B cell (primary cell): ENCODE measurements around the gene GPHN. TPM values are rescaled to one million over a fixed set of nuclear protein-coding genes. Genes with fewer than 3 reads are reported as not detected.
A peak's percentile ranks its signal among the peaks of the same experiment; 100 is the strongest.

Experiments used
- ATAC-seq: fragments of 200-7000 bp; cut with Tn5 transposase; one replicate; pipeline ENCODE4 v1.10.0; 2021; ENCODE audit warnings: low read depth, mild to moderate bottlenecking, moderate number of reproducible peaks, moderate library complexity
- CTCF ChIA-PET: fragments of 350-600 bp; sonication (Branson Sonifier 250); formaldehyde crosslinking; loops from one replicate; lab custom pipeline; 2021; ENCODE audit warnings: antibody characterized with exemption, inconsistent platforms; lab: Charles Lee
- POLR2A ChIA-PET: fragments of 350-600 bp; sonication (Branson Sonifier 250); formaldehyde crosslinking; loops from one replicate; lab custom pipeline; 2021; ENCODE audit warnings: antibody characterized with exemption; lab: Charles Lee
- DNase-seq: peaks from one replicate; pipeline ENCODE4 v3.0.0; 2013
- H2AFZ ChIP-seq: 2 replicates; pipeline ENCODE4 v1.6.1; 2012; ENCODE audit warnings: mild to moderate bottlenecking, low read depth, low read length; ENCODE audit not compliant: insufficient read depth, poor library complexity, severe bottlenecking
- H3K27ac ChIP-seq, 2 donors: 1 replicate in 1 of 2; 2 replicates in 1 of 2; pipeline ENCODE4 v1.5.1; 2012 to 2013; ENCODE audit warnings: low read length in 2 of 2, mild to moderate bottlenecking in 2 of 2, moderate library complexity in 1 of 2
- H3K27me3 ChIP-seq, 4 experiments: fragments of 200-600 bp in 1 of 4; sonication (generic) in 1 of 4; replicated peaks in 1 of 4; 1 replicate in 2 of 4; 2 replicates in 2 of 4; pipeline versions ENCODE4 v1.6.1 to v1.7.0; 2013 to 2016; ENCODE audit warnings: low read length in 3 of 4, mild to moderate bottlenecking in 2 of 4, mixed read lengths in 1 of 4, moderate library complexity in 1 of 4; ENCODE audit not compliant: insufficient read depth in 4 of 4, control insufficient read depth in 3 of 4; ENCODE audit errors: control extremely low read depth in 1 of 4
- H3K36me3 ChIP-seq, 2 experiments: replicated peaks in 1 of 2; 1 replicate in 1 of 2; 2 replicates in 1 of 2; pipeline versions ENCODE4 v1.6.1 to v1.7.1; 2013; ENCODE audit warnings: low read length in 1 of 2; ENCODE audit not compliant: insufficient read depth in 2 of 2, control insufficient read depth in 1 of 2; ENCODE audit errors: control extremely low read depth in 1 of 2, extremely low read depth in 1 of 2
- H3K4me1 ChIP-seq, 2 donors: fragments of 200-600 bp in 1 of 2; sonication (generic) in 1 of 2; 1 replicate in 1 of 2; 2 replicates in 1 of 2; pipeline versions ENCODE4 v1.5.1 to v1.6.1; 2013 to 2017; ENCODE audit warnings: low read length in 2 of 2; ENCODE audit not compliant: control insufficient read depth in 2 of 2, insufficient read depth in 2 of 2
- H3K4me2 ChIP-seq: replicated peaks from 2 replicates; pipeline ENCODE3; 2012; ENCODE audit warnings: mild to moderate bottlenecking, low read depth, low read length; ENCODE audit not compliant: poor library complexity, severe bottlenecking
- H3K4me3 ChIP-seq, 5 experiments: fragments of 200-600 bp in 1 of 5; sonication (generic) in 1 of 5; 1 replicate in 3 of 5; 2 replicates in 2 of 5; pipeline versions ENCODE4 v1.5.1 to v1.7.0; 2011 to 2016; ENCODE audit warnings: low read length in 4 of 5, mild to moderate bottlenecking in 4 of 5, low read depth in 2 of 5, control low read depth in 1 of 5, moderate library complexity in 1 of 5; ENCODE audit not compliant: insufficient read depth in 1 of 5; ENCODE audit errors: control extremely low read depth in 1 of 5, extremely low read depth in 1 of 5
- H3K79me2 ChIP-seq: fragments of 200-600 bp; sonication (generic); one replicate; pipeline ENCODE4 v1.6.0; 2016; ENCODE audit warnings: low read length; ENCODE audit not compliant: control insufficient read depth, insufficient read depth
- H3K9ac ChIP-seq: fragments of 200-600 bp; sonication (generic); 2 replicates; pipeline ENCODE4 v1.6.1; 2017; ENCODE audit warnings: mild to moderate bottlenecking, low read length, moderate library complexity
- H3K9me3 ChIP-seq, 3 donors: one replicate each; pipeline versions ENCODE4 v1.6.1 to v1.7.1; 2013; ENCODE audit warnings: low read length in 2 of 3; ENCODE audit not compliant: control insufficient read depth in 2 of 3, insufficient read depth in 1 of 3; ENCODE audit errors: control extremely low read depth in 1 of 3
- H4K20me1 ChIP-seq: 2 replicates; pipeline ENCODE4 v1.6.0; 2012; ENCODE audit warnings: mild to moderate bottlenecking, low read length; ENCODE audit not compliant: insufficient read depth, control insufficient read depth, poor library complexity, severe bottlenecking
- H3K27ac Mint-ChIP-seq: one replicate; pipeline ENCODE4 v1.8.0; 2021; ENCODE audit warnings: mixed read lengths
- H3K27me3 Mint-ChIP-seq: one replicate; pipeline ENCODE4 v1.8.0; 2021; ENCODE audit warnings: mixed read lengths
- H3K4me1 Mint-ChIP-seq: one replicate; pipeline ENCODE4 v1.8.0; 2021; ENCODE audit warnings: mixed read lengths
- H3K4me3 Mint-ChIP-seq: one replicate; pipeline ENCODE4 v1.8.0; 2021; ENCODE audit warnings: mixed read lengths
- H3K9me3 Mint-ChIP-seq: one replicate; pipeline ENCODE4 v1.8.0; 2022; ENCODE audit warnings: mixed read lengths; ENCODE audit not compliant: insufficient read depth
- EZH2 ChIP-seq: IDR thresholded peaks from 2 replicates; pipeline ENCODE4 v1.6.1; 2012; ENCODE audit warnings: borderline replicate concordance, low read depth, mild to moderate bottlenecking, moderate library complexity, low read length; ENCODE audit not compliant: insufficient read depth, poor library complexity, severe bottlenecking
- WGBS: methylation state at CpG from one replicate; pipeline ENCODE4 v1.1.5; 2013; ENCODE audit warnings: missing lambda C conversion rate; ENCODE audit not compliant: insufficient coverage; 5-methylcytosine and 5-hydroxymethylcytosine counted together
- intact Hi-C: fragments of 100-400 bp; cut with micrococcal nuclease; formaldehyde crosslinking; loops from one replicate; pipeline ENCODE4 v1.10.0; 2022
- polyA plus RNA-seq: library from polyadenylated mRNA; depleted of rRNA; stranded (reverse); fragments of >200 nt; gene quantifications from 2 replicates; pipeline ENCODE4 v1.2.3, GENCODE V29; 2012
- total RNA-seq, 2 donors: library from RNA; stranded (reverse); fragments of 120-200 nt in 1 of 2; gene quantifications; 1 replicate in 1 of 2; 2 replicates in 1 of 2; pipeline versions ENCODE4 v1.2.3 to v1.2.4, GENCODE V29; 2013 to 2022
- TF ChIP-seq, protein P1 (sequence below): fragments of 200-600 bp; IDR thresholded peaks from one replicate; pipeline ENCODE4 v1.8.0; 2022; ENCODE audit warnings: antibody characterized with exemption, mild to moderate bottlenecking

GPHN gene
- total and polyA plus RNA-seq, 2 donors (not counting 1 experiment from before 2014, with no cell fraction given): 3.4 to 18.0 TPM

DNA sequence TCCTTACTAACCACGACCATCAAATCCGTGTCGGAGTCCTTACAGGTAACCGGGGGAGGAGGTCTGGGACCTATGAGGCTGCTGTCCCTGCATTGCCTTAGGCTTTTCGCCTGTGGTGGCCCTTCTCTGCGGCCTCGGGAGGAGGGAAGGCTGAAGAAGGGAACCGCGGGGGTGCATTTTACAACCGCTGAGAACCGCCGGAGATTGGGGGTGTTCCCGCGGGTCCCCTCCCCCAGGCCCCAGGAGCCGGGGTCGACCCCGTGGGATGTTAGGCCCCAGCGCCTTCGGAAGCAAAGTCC, 549 bp downstream of the GPHN start:
- H3K9me3 Mint-ChIP-seq: no peaks in the 10 kb centered on the region
- H3K4me3 ChIP-seq: peak overlapping the region; percentile 74 to 90 (median 81)
- peak overlapping the region; percentile 92 for H2AFZ ChIP-seq
- H4K20me1 ChIP-seq: peaks cover 5% of the 10 kb centered on the region
- ChIA-PET POLR2A (interaction anchor here (0.6 kb wide), 1 partner anchor 733 kb away, joined by 4 read pairs; the partner anchor contains the start of gene PALS1), CTCF (interaction anchor here (1.0 to 1.9 kb wide), 2 partner anchors 17 to 702 kb away, joined by 3 to 6 read pairs; no protein-coding TSS in a partner anchor)
- H3K4me2 ChIP-seq: peak overlapping the region; percentile 92
- WGBS: 0% methylated on average over 15 of the region's 19 CpGs
- peaks cover 0 to 8% (median 0%) of the 10 kb centered on the region in 4 experiments for H3K27me3 ChIP-seq
- H3K79me2 ChIP-seq: peaks cover 4% of the 10 kb centered on the region
- intact Hi-C loops: loop anchor here (1.0 to 5.0 kb wide), 3 partner anchors 733 to 1189 kb away; partner anchors contain the start of genes EIF2S1, PALS1 and RDH11
- H3K4me3 Mint-ChIP-seq: peak overlapping the region; percentile 99
- TF ChIP-seq, protein P1, sequence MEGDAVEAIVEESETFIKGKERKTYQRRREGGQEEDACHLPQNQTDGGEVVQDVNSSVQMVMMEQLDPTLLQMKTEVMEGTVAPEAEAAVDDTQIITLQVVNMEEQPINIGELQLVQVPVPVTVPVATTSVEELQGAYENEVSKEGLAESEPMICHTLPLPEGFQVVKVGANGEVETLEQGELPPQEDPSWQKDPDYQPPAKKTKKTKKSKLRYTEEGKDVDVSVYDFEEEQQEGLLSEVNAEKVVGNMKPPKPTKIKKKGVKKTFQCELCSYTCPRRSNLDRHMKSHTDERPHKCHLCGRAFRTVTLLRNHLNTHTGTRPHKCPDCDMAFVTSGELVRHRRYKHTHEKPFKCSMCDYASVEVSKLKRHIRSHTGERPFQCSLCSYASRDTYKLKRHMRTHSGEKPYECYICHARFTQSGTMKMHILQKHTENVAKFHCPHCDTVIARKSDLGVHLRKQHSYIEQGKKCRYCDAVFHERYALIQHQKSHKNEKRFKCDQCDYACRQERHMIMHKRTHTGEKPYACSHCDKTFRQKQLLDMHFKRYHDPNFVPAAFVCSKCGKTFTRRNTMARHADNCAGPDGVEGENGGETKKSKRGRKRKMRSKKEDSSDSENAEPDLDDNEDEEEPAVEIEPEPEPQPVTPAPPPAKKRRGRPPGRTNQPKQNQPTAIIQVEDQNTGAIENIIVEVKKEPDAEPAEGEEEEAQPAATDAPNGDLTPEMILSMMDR: no peak
- no peak for TF ChIP-seq EZH2
- H3K9ac ChIP-seq: peak overlapping the region; percentile 79
- H3K27ac Mint-ChIP-seq: peak overlapping the region; percentile 91
- H3K4me1 ChIP-seq: peaks cover 7 to 18% of the 10 kb centered on the region in 2 donors
- no peak for DNase-seq
- H3K4me1 Mint-ChIP-seq: peaks cover 25% of the 10 kb centered on the region
- H3K36me3 ChIP-seq: no peaks in the 10 kb centered on the region
- peak overlapping the region; percentile 36 to 66 for H3K27ac ChIP-seq
- no peaks in the 10 kb centered on the region for H3K9me3 ChIP-seq
- ATAC-seq: no peak
- peaks cover 6% of the 10 kb centered on the region for H3K27me3 Mint-ChIP-seq
